Stimulated activated CD8-positive, alpha-beta memory T cell treated with anti-CD3 and anti-CD28 coated beads, Interleukin-12 subunit alpha, Interleukin-12 subunit beta, amount 100 ng/mL, for 4 hours (primary cell): ENCODE results near the gene PDX1.
"Not testable (repeated sequence)": the region's sequence is repeated elsewhere in the genome, so short reads cannot be mapped to it uniquely, and the experiment has no call there.

Experiments used
- DNase-seq: peaks from one replicate; pipeline ENCODE4 v3.0.0-alpha.2; 2020; ENCODE audit warnings: low read depth

Gene PDX1

DNA sequence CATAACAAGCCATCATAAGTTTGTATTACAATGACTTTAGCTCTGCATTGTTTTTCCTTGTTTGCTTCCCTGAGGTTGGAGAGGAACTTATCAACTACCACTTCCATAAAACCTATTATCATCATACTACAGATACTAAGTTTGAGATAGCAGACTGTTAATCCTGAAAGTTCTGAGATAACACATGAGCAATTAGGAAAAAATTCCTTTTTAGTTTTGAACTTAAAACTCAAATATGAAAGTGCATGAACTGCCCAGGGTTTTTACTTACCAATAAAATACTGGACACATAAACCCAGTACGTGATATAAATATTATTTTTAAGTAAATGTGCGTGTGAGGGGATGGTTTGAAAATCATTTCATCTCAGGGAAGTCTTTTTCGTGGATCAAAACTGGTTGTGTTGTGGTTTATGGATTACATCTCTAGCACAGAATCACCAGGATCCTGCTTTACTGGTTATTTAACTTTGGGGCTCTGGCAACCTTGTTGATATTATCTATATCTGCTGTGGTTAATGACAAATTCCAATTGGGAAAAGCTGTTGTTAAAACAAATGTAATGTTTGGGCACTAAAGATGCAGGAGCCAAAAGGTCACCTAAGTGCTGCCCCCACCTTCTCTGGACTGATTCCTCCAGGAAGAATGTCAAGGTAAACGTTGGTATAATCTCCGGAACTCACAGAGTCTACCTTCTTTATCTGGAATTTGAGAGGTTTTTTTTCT lies 36.9 kb downstream of the PDX1 start:
- DNase-seq = no peak

DNA sequence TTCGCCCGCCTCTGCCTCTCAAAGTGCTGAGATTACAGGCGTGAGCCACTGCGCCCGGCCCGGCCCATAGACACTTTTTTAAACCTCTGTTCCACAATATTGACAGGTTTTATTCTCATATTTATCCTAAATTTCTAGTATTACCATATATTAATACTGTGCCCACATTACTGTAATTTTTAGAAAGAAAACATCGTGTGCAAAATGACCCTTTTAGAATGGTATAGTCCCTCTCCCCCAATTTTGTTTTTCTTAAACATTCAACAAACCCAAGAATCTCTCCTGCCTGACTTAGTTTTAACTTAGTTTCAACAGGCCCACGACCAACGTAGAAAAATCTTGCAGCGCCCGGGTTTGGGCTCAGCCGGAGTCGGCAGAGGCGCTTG lies 40.2 kb downstream of the PDX1 start:
- no peak for DNase-seq

GRCh38 chr13:27960362-27961226 lies 40.8 kb downstream of the PDX1 start:
- no peak for DNase-seq

GRCh38 chr13:27961227-27962085 lies 41.7 kb downstream of the PDX1 start:
- no peak for DNase-seq

DNA sequence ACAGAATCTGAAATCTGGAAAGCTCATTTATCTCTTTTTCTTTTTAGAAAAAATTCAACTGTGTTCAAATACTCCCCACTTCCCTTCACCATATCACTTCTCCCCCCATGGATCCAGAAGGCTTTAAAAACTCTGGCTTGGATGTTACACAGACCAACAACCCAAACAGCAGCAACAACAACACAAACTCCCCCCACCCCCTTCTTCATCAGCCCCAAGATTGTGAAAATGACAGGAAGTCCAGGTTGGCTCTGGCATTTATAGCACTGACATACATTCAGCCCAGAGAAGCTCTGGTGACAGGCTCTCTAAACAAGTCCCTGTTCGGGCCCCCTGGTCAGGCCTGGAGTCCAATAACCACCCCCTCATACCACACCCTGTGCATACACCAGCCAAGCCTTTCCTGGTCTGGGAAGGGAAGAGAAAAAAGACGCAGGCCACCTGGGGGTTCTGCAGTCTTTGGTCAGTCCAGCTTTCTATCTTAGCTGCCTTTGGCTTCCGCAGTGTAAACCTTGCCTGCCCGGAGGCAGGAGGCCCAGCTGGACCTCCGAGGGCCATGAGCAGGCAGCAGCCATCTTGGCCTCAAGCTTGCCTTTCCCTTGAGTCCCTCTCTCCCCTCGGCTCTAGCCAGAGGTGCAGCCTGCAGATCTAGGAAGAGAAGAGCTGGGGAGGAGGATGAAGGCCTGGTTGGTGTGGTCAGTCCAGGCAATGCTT lies 42.5 kb downstream of the PDX1 start:
- no peak for DNase-seq

DNA sequence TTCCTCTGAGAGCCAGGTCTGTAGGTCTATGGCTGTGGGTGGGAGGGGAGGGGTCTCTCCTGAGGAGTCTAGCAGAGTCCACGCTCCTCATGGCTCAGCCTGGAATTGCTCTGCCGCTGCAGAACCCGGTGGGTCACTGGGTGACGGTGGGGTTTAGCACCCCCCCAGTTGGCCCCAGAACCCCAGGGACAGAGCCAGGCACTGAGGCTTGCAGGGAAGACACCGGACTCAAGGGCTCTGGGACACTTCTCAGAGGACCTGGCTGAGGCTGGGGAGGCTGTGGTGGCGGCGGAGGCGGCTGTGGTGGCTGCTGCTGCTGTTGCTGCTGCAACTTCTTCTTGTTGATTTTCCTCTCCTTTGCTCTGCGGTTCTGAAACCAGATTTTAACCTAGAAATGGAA lies 43.2 kb downstream of the PDX1 start:
- DNase-seq = no peak

GRCh38 chr13:27963491-27963890 lies 43.7 kb downstream of the PDX1 start:
- DNase-seq = no peak

GRCh38 chr13:27964206-27964605 lies 44.4 kb downstream of the PDX1 start:
- DNase-seq = not testable (repeated sequence)

GRCh38 chr13:27964741-27965323 lies 45.0 kb downstream of the PDX1 start:
- no peak for DNase-seq

DNA sequence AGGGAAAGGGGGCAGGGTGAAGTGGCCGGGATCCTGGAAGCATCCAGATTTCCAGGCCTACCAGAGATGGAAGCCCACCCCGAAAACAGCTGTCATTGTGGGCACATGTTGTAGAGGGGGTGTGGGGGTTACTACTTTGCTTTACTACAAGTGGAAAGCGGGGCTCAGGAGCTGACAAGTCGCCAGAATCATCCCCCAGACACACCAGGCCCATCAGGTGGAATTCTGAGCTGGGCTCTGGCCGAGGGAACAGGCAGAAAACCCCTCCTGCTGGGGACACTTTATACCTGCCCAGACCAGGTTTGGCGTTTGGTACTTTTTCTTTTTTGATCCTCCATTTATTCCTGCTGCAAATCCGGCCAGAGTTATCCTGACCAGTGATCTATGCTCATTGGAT lies 45.5 kb downstream of the PDX1 start:
- no peak for DNase-seq

DNA sequence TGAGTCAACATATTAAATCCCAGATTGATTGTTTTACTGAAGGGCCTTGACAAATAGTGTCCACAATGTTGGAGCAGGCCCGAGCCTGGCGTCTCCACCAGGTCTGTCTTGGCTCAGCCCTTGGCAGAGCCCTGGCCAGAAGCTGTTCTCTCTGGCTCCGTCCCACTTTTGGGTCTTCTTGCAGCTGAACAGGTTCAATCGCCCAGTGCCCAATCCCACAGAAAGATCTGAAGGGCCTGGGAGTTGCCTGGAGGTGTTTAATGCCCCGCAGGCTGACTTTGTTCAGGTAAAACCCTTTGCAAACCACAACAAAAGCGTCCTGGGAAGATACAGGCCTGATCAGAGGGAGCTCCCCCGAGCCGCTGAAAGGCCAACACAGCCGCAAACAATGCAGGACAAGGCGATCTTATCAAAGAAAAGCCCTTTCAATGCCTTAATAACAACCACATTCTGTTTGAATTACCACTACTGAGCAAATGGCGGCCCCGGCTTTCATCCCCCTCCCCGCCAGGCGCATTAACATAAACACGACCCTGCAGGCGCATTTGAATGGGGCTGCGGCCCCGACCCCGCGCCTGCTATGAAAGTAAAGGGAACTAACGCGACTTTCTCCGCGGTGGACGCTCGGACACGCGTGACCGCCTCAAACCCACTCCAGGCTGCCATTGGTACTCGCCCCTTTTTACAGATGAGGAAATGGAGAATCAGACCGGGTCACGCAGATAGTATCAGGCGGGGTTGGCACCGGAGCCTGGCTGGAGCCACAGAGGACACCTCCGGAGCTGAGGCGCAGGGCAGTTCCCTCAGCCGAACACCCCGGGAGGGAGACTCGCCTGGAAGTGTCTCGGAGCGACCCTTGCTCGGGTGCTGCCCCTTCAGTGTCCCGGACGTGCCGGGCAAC lies 46.2 kb downstream of the PDX1 start:
- DNase-seq = no peak

DNA sequence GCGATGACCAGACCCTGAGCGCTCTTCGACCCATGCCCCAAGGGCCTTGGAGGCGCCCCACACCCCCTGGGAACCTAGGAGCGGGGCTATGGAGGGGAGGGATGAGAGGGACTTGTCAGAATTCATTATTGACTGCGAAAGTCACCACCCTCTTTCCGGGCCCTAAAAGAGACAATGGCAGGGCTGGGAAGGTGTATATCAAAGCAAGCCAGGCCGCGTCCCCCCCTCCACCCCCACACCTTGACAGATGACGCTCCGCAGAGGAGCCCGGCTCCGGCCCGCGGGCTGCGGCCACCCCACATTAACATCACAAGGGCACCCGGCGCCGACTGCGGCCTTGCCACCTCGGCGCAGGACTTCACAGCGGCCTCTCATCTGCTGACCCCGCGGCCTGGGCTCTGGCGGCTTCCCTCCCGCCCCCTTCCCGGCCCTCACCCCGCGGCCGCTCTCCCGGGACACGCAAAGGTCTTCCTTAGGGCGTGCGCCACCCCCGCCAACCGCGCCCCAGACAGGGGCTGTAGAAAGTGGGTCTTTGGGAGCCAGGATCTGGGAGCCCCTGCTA lies 46.9 kb downstream of the PDX1 start:
- no peak for DNase-seq

DNA sequence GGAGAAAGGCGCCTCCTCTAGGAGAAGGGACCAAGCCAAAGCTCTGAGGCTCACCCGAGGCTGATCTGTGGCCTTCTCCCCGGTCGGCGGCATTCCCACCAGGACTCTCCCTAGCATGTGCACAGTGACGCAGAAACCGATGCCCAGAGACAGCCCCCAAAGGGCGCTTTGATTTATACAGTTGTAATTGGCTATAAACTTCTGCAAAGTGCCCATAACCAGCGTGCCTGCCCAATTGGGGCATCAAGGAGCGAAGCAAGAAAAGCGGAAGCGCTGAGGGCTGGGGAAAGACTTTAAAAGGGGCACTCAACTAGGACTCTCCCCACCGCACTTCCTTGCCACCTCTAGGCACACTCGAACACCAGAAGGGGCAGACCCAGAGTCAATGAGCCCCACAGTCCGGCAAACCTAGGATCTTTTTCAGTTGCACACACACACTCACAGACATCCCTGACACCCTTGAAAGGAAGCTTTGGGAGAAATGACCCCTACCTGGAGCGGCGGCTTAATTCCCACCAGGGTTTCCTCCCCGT lies 47.5 kb downstream of the PDX1 start:
- no peak for DNase-seq

- no peak for DNase-seq
Measured at GRCh38 chr13:27967736-27968315, 48.0 kb downstream of the PDX1 start.

DNA sequence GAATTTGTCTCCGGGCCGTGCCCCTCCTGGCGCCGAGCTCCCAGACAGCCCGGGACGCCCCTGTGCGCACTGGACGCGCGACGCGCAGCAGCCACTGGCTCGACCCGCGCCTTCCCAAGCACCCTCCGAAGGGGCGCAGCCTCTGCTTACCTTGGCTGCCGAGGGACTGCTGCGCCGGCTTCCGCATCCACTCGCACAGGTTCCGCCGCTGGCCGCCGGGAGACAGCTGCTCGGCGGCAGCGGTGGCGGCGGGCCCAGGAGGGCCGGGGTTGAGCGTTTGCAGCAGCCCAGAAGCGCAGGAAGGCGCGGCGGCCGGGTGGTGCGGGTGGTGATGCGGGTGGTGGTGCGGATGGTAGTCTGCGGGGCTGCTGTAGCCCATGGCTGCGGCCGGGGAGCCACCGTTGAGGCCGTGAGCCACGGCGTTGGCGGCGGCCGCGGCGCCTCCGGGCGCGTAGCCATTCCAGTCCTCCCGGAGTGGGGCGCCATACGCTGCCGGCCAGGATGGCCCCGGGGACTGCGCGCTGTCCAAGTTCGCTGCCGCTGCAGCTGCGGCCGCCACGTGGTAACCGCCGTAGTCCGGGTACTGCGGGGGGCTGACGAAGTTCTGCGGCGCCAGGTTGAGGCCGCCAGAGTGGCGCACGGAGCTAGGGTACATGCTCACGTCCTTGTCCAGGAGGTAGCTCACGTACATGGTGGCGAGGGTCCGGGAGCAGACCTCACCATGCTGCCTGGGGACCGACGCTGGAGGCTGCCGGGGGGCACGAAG lies 48.7 kb downstream of the PDX1 start:
- no peak for DNase-seq

DNA sequence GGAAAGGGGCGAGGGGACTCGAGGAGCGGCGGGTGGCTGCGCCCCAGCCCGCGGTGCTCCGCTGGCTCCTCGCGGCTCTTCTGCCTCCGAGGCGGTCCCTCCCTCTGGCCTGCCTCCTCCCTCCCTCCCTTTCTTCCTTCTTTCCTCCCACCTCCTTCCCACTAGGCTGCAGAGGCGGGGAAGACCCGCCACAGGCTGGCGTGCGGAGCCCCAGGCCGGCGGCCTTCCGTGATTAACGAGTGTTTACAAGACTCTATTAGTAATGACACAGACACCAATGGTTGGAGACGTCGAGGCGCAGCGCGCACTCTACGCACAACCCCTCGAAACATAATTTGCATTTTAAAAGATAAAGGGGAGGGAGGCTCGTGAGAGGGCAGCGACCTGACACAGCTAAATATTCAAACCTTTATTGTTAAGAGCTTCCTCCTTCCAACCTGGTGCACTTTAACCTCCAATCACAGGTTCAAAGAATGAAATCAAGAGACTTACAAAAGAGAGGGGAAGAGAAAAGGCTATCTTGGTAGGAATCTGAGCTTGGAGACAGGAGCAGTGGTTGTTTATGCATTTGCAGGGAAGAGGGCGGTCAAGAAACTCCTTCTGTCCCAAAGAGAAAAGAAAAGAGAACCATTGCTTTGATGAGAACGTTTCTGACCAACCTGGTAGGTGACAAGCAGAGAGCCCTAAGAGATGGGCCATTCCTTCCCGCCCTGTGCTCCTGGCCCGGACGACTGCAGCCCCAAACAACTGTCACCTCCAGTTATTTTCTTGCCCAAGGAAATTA lies 49.5 kb downstream of the PDX1 start, which contains the start of gene CDX2:
Gene CDX2 (minus strand): TSS at position 234 of the 784 bp plus-strand sequence. CDS start 309 bp downstream, outside the sequence.
- DNase-seq = no peak

DNA sequence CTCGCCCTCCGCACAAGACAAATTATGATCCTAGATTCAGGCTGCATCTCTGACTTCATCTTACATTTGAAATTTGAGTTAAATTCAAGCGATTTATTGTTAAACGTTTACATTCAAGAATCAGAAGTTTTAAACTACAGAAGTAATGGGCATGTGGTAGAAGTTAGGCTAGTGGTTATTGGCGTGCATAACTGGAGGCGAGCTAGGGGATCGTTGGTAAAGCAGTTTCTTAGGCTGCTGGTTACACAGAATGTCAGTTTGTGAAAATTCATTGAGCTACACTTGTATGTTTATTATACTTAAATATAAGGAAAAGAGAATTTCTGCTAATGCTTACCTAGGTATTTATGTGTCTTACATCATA lies 50.0 kb downstream of the PDX1 start:
- no peak for DNase-seq
